Measurements from ENCODE around the gene ABTB2. TPM values are rescaled to one million over a fixed set of nuclear protein-coding genes. Genes with fewer than 3 reads are reported as not detected.
"Not testable (repeated sequence)": the region's sequence is repeated elsewhere in the genome, so short reads cannot be mapped to it uniquely, and the experiment has no call there.

Gene ABTB2
- total RNA-seq, 2 experiments from 2014 or later, result 0.97 TPM

- DNase-seq, result no peak
- ATAC-seq, result no peak
- no peaks in the 10 kb centered on the region for H3K36me3 Mint-ChIP-seq (ENCODE audit: low read depth)
- peaks cover 16% of the 10 kb centered on the region for H3K4me1 Mint-ChIP-seq (ENCODE audit: low read depth)
- ChIA-PET CTCF (interaction anchor here (1.1 to 6.8 kb wide), 2 partner anchors 13 to 47 kb away, joined by 3 to 35 read pairs; no protein-coding TSS in a partner anchor), POLR2A (no interaction called here)
- no peak overlapping the region for H3K27ac Mint-ChIP-seq
- no peak overlapping the region for H3K4me3 Mint-ChIP-seq
- no peaks in the 10 kb centered on the region for H3K9me3 Mint-ChIP-seq (ENCODE audit: insufficient read depth)
- H3K27me3 Mint-ChIP-seq (ENCODE audit: low read depth), result peaks cover 4% of the 10 kb centered on the region
These were observed 169.6 kb downstream of the ABTB2 start for GRCh38 chr11:34188181-34188580.

- no peaks in the 10 kb centered on the region for H3K9me3 Mint-ChIP-seq (ENCODE audit: insufficient read depth)
- ChIA-PET CTCF (interaction anchor here (1.0 to 6.8 kb wide), 2 partner anchors 11 to 19 kb away, joined by 4 to 35 read pairs; no protein-coding TSS in a partner anchor), POLR2A (no interaction called here)
These were observed 171.6 kb downstream of the ABTB2 start for GRCh38 chr11:34185926-34186841.

GRCh38 chr11:34184505-34185015 is 173.2 kb downstream of the ABTB2 start:
- no peak for ATAC-seq
- Mint-ChIP-seq H3K36me3 (ENCODE audit: low read depth) (no peaks in the 10 kb centered on the region), H3K4me1 (ENCODE audit: low read depth) (peaks cover 20% of the 10 kb centered on the region), H3K27me3 (ENCODE audit: low read depth) (peaks cover 4% of the 10 kb centered on the region), H3K4me3 (no peak overlapping the region), H3K27ac (no peak overlapping the region), H3K9me3 (ENCODE audit: insufficient read depth) (no peaks in the 10 kb centered on the region)
- ChIA-PET CTCF (interaction anchor here (6.8 kb wide), 1 partner anchor 10 kb away, joined by 35 read pairs; no protein-coding TSS in a partner anchor), POLR2A (no interaction called here)
- no peak for DNase-seq

More at GRCh38 chr11:34185926-34186841, 171.6 kb downstream of the ABTB2 start:
- ATAC-seq, result no peak
- Mint-ChIP-seq H3K27me3 (ENCODE audit: low read depth) (peaks cover 4% of the 10 kb centered on the region), H3K27ac (no peak overlapping the region), H3K4me3 (no peak overlapping the region), H3K4me1 (ENCODE audit: low read depth) (peaks cover 8% of the 10 kb centered on the region), H3K36me3 (ENCODE audit: low read depth) (no peaks in the 10 kb centered on the region)
- no peak for DNase-seq

GRCh38 chr11:34183848-34184391 is 173.9 kb downstream of the ABTB2 start:
- CTCF ChIA-PET, result interaction anchor here (6.8 kb wide), 1 partner anchor 9 kb away, joined by 35 read pairs; no protein-coding TSS in a partner anchor

GRCh38 chr11:34182921-34183685 is 174.7 kb downstream of the ABTB2 start:
- Mint-ChIP-seq H3K27ac (no peak overlapping the region), H3K27me3 (ENCODE audit: low read depth) (peaks cover under 1% of the 10 kb centered on the region), H3K36me3 (ENCODE audit: low read depth) (no peaks in the 10 kb centered on the region), H3K4me1 (ENCODE audit: low read depth) (peaks cover 20% of the 10 kb centered on the region), H3K9me3 (ENCODE audit: insufficient read depth) (no peaks in the 10 kb centered on the region), H3K4me3 (no peak overlapping the region)
- ChIA-PET CTCF (interaction anchor here (1.0 to 6.8 kb wide), 3 partner anchors 8 to 178 kb away, joined by 3 to 35 read pairs (median 3); no protein-coding TSS in a partner anchor), POLR2A (no interaction called here)
- ATAC-seq (no peak), DNase-seq (no peak)

More at GRCh38 chr11:34183848-34184391, 173.9 kb downstream of the ABTB2 start:
- Mint-ChIP-seq H3K9me3 (ENCODE audit: insufficient read depth) (no peaks in the 10 kb centered on the region), H3K36me3 (ENCODE audit: low read depth) (no peaks in the 10 kb centered on the region), H3K27ac (no peak overlapping the region), H3K4me1 (ENCODE audit: low read depth) (peaks cover 20% of the 10 kb centered on the region), H3K27me3 (ENCODE audit: low read depth) (peaks cover 4% of the 10 kb centered on the region), H3K4me3 (no peak overlapping the region)
- ATAC-seq (no peak), DNase-seq (no peak)
- POLR2A ChIA-PET, result no interaction called here

- H3K4me3 Mint-ChIP-seq, result no peak overlapping the region
- ChIA-PET CTCF (interaction anchor here (1.0 to 6.8 kb wide), 3 partner anchors 8 to 179 kb away, joined by 3 to 35 read pairs (median 3); no protein-coding TSS in a partner anchor), POLR2A (no interaction called here)
- no peak overlapping the region for H3K27ac Mint-ChIP-seq
- no peak for DNase-seq
- H3K36me3 Mint-ChIP-seq (ENCODE audit: low read depth), result no peaks in the 10 kb centered on the region
- peaks cover 20% of the 10 kb centered on the region for H3K4me1 Mint-ChIP-seq (ENCODE audit: low read depth)
- ATAC-seq, result no peak
- peaks cover 3% of the 10 kb centered on the region for H3K27me3 Mint-ChIP-seq (ENCODE audit: low read depth)
- H3K9me3 Mint-ChIP-seq (ENCODE audit: insufficient read depth), result no peaks in the 10 kb centered on the region
These were observed 175.4 kb downstream of the ABTB2 start for GRCh38 chr11:34182425-34182824.

GRCh38 chr11:34181856-34182405 is 175.9 kb downstream of the ABTB2 start:
- ChIA-PET CTCF (interaction anchor here (1.0 to 6.8 kb wide), 6 partner anchors 7 to 179 kb away, joined by 3 to 35 read pairs (median 3); partner anchors contain the start of gene ABTB2), POLR2A (no interaction called here)
- DNase-seq (no peak), ATAC-seq (no peak)
- Mint-ChIP-seq H3K9me3 (ENCODE audit: insufficient read depth) (no peaks in the 10 kb centered on the region), H3K27me3 (ENCODE audit: low read depth) (peaks cover 3% of the 10 kb centered on the region), H3K27ac (no peak overlapping the region), H3K36me3 (ENCODE audit: low read depth) (no peaks in the 10 kb centered on the region), H3K4me1 (ENCODE audit: low read depth) (peaks cover 20% of the 10 kb centered on the region), H3K4me3 (no peak overlapping the region)

- no peak overlapping the region for H3K27ac Mint-ChIP-seq
- H3K4me1 Mint-ChIP-seq (ENCODE audit: low read depth), result peaks cover 22% of the 10 kb centered on the region
- no peak for ATAC-seq
- no peak for DNase-seq
- CTCF ChIA-PET, result interaction anchor here (1.2 to 1.7 kb wide), 3 partner anchors 63 to 177 kb away, joined by 3 to 5 read pairs (median 3); partner anchors contain the start of gene ABTB2
- H3K9me3 Mint-ChIP-seq (ENCODE audit: insufficient read depth), result no peaks in the 10 kb centered on the region
- POLR2A ChIA-PET, result no interaction called here
- no peak overlapping the region for H3K4me3 Mint-ChIP-seq
- peaks cover 3% of the 10 kb centered on the region for H3K27me3 Mint-ChIP-seq (ENCODE audit: low read depth)
- H3K36me3 Mint-ChIP-seq (ENCODE audit: low read depth), result no peaks in the 10 kb centered on the region
These were observed 176.6 kb downstream of the ABTB2 start for GRCh38 chr11:34181251-34181650.

- H3K36me3 Mint-ChIP-seq (ENCODE audit: low read depth); H3K9me3 Mint-ChIP-seq (ENCODE audit: insufficient read depth); ATAC-seq; DNase-seq; H3K4me3 Mint-ChIP-seq; POLR2A ChIA-PET; H3K27ac Mint-ChIP-seq; H3K27me3 Mint-ChIP-seq (ENCODE audit: low read depth): not testable (repeated sequence)
- CTCF ChIA-PET, result interaction anchor here (1.2 to 1.7 kb wide), 4 partner anchors 10 to 177 kb away, joined by 3 to 5 read pairs (median 3); partner anchors contain the start of gene ABTB2
- peaks cover 24% of the 10 kb centered on the region for H3K4me1 Mint-ChIP-seq (ENCODE audit: low read depth)
These were observed 177.0 kb downstream of the ABTB2 start for GRCh38 chr11:34180814-34181165.

GRCh38 chr11:34180040-34180813 is 177.6 kb downstream of the ABTB2 start:
- Mint-ChIP-seq H3K36me3 (ENCODE audit: low read depth) (no peaks in the 10 kb centered on the region), H3K4me3 (no peak overlapping the region), H3K27me3 (ENCODE audit: low read depth) (peaks cover 3% of the 10 kb centered on the region), H3K4me1 (ENCODE audit: low read depth) (peaks cover 29% of the 10 kb centered on the region), H3K9me3 (ENCODE audit: insufficient read depth) (no peaks in the 10 kb centered on the region), H3K27ac (no peak overlapping the region)
- DNase-seq (no peak), ATAC-seq (no peak)
- POLR2A ChIA-PET, result interaction anchor here (0.6 kb wide), 1 partner anchor 472 kb away, joined by 3 read pairs; no protein-coding TSS in a partner anchor
- CTCF ChIA-PET, result interaction anchor here (1.2 to 1.7 kb wide), 3 partner anchors 10 to 178 kb away, joined by 3 to 5 read pairs (median 3); partner anchors contain the start of gene ABTB2

Measured in activated CD8-positive, alpha-beta T cell treated with anti-CD3 and anti-CD28 coated beads, Interleukin-2, amount 10 ng/mL, durations not matched to agents 7 days and 5 days (primary cell).